GM18519 (cell line): ENCODE measurements around the gene PALM3.

Experiments used
- ATAC-seq: cut with Tn5 transposase; IDR thresholded peaks from one replicate; pipeline ENCODE4 v1.9.1; 2021; ENCODE audit warnings: mild to moderate bottlenecking, moderate library complexity; ENCODE audit not compliant: unreplicated experiment, low FRiP score

PALM3 gene, protein sequence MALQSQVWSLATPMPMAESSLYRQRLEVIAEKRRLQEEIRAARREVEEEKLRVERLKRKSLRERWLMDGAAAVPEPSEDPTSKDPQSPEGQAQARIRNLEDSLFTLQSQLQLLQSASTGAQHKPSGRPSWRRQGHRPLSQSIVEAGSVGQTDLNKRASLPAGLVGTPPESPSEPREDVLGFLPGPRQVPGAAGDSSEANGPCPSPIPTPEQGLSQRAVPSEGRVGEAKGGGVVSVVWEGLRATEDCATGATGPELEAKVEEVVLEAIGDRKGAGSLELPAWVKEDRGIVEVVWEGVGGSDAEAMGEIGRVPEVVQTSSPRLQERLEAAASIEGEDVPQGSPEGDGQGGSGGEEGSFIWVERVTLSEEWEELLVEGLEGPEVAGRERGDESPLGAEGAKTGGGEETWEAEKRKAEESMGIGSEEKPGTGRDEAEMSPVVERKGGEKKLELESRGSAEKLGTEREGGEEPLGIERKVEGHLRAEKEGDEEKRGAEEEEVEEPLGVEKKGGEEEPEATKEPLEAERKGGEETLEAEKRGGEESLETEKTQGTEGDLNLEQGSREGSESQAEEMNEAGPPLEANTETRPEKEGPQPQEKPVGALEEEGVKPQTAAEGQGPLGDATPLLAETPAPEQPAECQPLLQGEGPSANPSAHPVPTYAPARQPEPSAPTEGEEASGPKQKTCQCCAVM

GRCh38 chr19:14061751-14062557, at the start of gene PALM3:
TSS of gene PALM3 (minus strand) at chr19:14062076. CDS start at chr19:14061980, 96 bp downstream.
- ATAC-seq, result no peak

GRCh38 chr19:14111486-14111885, 49.6 kb upstream of the PALM3 start:
- ATAC-seq, result no peak

- ATAC-seq, result no peak
Observed at GRCh38 chr19:14110650-14111049, 48.8 kb upstream of the PALM3 start.

GRCh38 chr19:14107581-14108461, 45.9 kb upstream of the PALM3 start:
- no peak for ATAC-seq

GRCh38 chr19:14106840-14107239, 45.0 kb upstream of the PALM3 start:
- no peak for ATAC-seq

- no peak for ATAC-seq
Observed at GRCh38 chr19:14105680-14106079, 43.8 kb upstream of the PALM3 start.

DNA sequence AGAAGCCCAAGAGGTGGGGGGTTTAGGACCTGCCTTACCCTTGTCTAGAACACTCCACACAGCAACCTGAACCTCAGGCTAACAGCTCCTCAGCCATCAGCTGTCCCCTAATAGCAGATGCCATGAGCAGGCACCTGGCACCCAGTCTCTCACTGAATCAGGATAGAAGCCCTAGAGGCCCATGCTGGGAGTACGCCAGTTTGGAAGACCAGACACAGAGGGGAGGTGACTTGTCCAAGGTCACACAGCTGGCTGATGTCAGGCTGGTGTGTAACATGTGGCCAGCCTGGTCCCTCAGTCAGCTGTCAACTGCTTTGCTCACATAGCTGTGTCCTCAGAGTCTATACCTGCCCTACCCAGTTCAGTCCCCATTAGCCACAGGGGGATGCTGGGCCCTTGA, 41.4 kb upstream of the PALM3 start:
- no peak for ATAC-seq

DNA sequence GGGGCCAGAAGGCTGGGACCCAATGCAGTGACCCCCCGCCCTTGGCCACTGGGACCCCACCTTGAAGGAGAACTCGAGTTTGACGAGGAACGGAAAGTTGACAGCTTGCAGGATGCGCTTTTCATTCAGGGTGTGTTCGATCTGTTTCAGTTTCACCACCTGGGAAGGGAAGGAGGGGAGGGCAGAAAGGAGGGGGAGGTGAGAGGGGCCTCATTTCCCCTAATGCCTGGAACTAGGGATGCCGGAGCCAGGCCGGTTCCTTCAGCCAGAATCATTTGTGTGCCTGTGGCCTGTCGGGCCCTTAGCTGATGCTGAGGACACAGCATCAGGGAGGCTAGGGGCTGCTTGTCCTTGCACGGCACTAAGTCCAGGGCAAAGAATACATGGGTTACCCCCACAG, 40.9 kb upstream of the PALM3 start:
- no peak for ATAC-seq

- no peak for ATAC-seq
Observed at GRCh38 chr19:14102102-14102696, 40.3 kb upstream of the PALM3 start.

GRCh38 chr19:14101003-14101545, 39.2 kb upstream of the PALM3 start:
- ATAC-seq, result no peak

DNA sequence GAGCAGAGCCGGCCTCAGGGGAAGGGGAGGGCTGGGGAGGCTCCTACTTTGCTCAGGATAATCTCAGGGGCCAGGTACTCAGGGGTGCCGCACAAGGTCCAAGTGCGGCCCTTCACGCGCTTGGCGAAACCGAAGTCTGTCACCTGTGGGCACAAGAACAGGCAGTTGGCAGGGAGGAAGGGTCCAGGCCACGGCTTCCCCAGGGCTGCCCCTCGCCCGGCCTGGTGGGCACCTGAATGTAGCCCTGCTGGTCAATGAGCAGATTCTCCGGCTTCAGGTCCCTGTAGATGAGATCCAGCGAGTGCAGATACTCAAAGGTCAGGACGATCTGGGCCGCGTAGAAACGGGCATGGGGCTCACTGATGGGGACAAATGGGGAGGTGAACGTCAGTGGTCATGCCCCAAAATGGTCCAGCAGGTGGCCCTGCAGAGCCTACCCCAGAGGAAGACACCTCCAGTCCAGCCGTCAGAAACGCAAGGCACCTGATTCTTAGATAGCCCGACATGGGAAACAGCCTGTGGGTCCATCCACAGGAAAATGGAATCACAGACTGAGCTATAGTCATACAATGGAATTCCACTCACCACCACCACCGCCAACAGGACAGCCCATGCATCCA, 35.8 kb upstream of the PALM3 start:
- ATAC-seq, result no peak

DNA sequence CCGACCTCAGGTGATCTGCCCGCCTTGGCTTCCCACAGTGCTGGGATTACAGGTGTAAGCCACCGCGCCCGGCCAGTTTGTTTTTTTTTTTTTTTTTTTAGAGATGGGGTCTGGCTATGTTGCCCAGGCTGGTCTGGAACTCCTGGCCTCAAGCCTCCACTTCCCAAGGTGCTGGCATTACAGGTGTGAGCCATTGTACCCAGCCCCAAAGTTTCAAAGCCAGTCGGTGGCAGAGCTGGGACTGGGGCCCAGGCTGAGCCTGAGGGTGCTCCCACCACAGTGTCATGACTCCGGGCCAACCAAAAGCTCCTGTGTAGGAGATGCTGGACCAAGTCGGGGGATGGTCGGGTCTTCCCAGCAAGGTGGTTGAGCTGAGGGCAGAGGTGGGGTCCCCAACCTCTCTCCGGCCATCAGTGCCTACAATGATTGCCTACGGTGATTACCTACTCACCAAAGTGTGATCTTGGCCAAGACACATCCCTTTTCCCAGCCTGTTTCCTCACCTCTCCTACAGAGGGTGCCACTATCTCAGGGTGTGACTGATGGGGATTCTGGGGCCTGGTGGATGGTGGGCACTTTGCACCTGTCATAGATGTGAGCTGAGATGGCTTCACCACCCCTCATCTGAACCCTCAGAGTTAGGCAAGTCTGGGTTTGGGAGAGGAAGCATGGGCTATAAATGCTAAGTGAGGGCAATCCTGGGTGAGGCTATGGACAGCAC, 34.6 kb upstream of the PALM3 start:
- no peak for ATAC-seq

DNA sequence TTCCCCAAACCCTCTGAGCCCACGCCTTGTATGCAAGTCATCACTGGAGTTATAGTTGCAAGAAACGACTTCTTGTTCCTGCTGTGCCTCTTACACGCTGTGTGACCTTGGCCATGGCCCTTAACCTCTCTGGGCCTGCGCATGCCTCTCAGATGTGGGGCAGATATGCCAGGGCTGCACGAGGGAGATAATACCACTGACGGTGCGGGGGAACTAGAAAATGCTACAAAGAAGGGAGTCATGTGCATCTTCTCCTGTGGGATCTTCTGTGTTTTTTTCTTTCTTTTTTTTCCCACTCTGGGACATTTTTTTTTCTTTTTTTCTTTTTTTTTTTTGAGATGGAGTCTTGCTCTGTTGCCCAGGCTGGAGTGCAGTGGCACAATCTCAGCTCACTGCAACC, 33.0 kb upstream of the PALM3 start:
- ATAC-seq, result no peak

GRCh38 chr19:14093117-14093823, 31.4 kb upstream of the PALM3 start:
- no peak for ATAC-seq

GRCh38 chr19:14091813-14092462, 30.1 kb upstream of the PALM3 start:
- ATAC-seq, result no peak

DNA sequence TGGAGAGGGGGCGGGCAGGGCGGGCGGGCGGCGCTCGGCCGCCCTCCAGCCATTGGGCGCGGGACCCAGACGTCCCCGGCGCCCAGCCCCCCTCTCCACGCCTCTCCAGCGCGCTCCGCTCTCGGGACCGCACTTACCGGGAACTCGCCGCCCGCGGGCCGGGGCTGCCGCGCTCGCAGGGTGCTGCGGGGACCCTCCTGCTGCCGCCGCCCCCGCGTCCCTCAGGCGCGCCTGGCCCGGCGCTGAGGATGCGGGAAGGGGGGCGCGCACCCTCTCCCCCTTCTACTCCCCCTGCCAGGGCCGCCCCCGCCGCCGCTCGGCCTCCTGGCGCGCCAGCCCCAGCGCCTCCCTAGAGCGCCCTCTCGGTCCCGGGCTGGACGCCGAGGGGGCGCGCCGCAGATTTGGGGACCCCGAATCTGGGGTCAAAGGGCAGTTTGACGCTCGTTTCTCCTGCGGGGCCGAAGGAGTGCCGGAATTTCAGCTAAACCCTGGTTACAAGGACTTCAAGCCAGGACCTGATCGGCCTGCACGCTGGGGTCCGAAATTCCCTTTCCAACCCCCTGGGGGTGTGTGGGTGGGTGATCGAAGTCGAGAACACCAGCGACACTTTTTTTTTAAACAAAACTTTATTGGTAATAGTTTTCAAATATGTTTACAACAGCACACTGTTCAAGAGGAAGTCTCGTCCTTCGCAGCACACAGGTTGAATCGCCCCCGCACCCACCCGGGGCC, 29.4 kb upstream of the PALM3 start:
- peak; percentile 35 for ATAC-seq
